CD14-positive monocyte (primary cell): ENCODE results near the gene ANKRD66. TPM values are rescaled to one million over a fixed set of nuclear protein-coding genes. Genes with fewer than 3 reads are reported as not detected.

Source experiments
- DNase-seq, 3 donors: peaks; one replicate each; pipeline ENCODE4 v3.0.0-alpha.2; 2011 to 2022
- H2AFZ ChIP-seq: 2 replicates; pipeline ENCODE4 v1.6.0; 2012; ENCODE audit warnings: mild to moderate bottlenecking, low read depth, low read length, inconsistent platforms; ENCODE audit not compliant: insufficient read depth, poor library complexity, severe bottlenecking
- H3K27ac ChIP-seq, 2 donors: 1 replicate in 1 of 2; 2 replicates in 1 of 2; pipeline ENCODE4 v1.5.1; 2012 to 2013; ENCODE audit warnings: low read length in 2 of 2, control low read depth in 1 of 2, inconsistent platforms in 1 of 2, low read depth in 1 of 2, mild to moderate bottlenecking in 1 of 2
- H3K27me3 ChIP-seq, 2 donors: one replicate each; pipeline versions ENCODE4 v1.6.0 to v1.6.1; 2011 to 2013; ENCODE audit warnings: low read length in 2 of 2; ENCODE audit not compliant: control insufficient read depth in 2 of 2, insufficient read depth in 2 of 2
- H3K36me3 ChIP-seq, 2 donors: replicated peaks in 1 of 2; 1 replicate in 1 of 2; 2 replicates in 1 of 2; pipeline versions ENCODE4 v1.5.1 to v1.6.1; 2012 to 2013; ENCODE audit warnings: low read length in 2 of 2, control low read depth in 1 of 2, inconsistent platforms in 1 of 2, mild to moderate bottlenecking in 1 of 2; ENCODE audit not compliant: insufficient read depth in 2 of 2, control insufficient read depth in 1 of 2
- H3K4me1 ChIP-seq, 2 donors: 1 replicate in 1 of 2; 2 replicates in 1 of 2; pipeline versions ENCODE4 v1.5.1 to v1.6.1; 2012 to 2013; ENCODE audit warnings: low read length in 2 of 2, control low read depth in 1 of 2, inconsistent platforms in 1 of 2, mild to moderate bottlenecking in 1 of 2, moderate library complexity in 1 of 2; ENCODE audit not compliant: insufficient read depth in 2 of 2, control insufficient read depth in 1 of 2
- H3K4me2 ChIP-seq: replicated peaks from 2 replicates; pipeline ENCODE3; 2012; ENCODE audit warnings: low read length, moderate library complexity, mild to moderate bottlenecking; ENCODE audit not compliant: poor library complexity, severe bottlenecking; ENCODE audit errors: extremely low read depth
- H3K4me3 ChIP-seq, 3 experiments: fragments of 200-600 bp in 1 of 3; sonication (generic) in 1 of 3; replicated peaks in 1 of 3; 1 replicate in 2 of 3; 2 replicates in 1 of 3; pipeline ENCODE4 v1.5.1; 2011 to 2013; ENCODE audit warnings: low read length in 3 of 3, mild to moderate bottlenecking in 3 of 3, control low read depth in 2 of 3, low read depth in 2 of 3, inconsistent platforms in 1 of 3, moderate library complexity in 1 of 3
- H3K79me2 ChIP-seq: 2 replicates; pipeline ENCODE4 v1.6.0; 2012; ENCODE audit warnings: mild to moderate bottlenecking, control low read depth, inconsistent platforms, low read length, moderate library complexity; ENCODE audit not compliant: insufficient read depth
- H3K9ac ChIP-seq: 2 replicates; pipeline ENCODE4 v1.6.0; 2017; ENCODE audit warnings: low read length, mild to moderate bottlenecking; ENCODE audit not compliant: insufficient read depth, poor library complexity, severe bottlenecking
- H3K9me3 ChIP-seq, 2 donors: replicated peaks in 1 of 2; 1 replicate in 1 of 2; 2 replicates in 1 of 2; pipeline versions ENCODE4 v1.5.1 to v1.6.1; 2012 to 2013; ENCODE audit warnings: low read length in 2 of 2, control low read depth in 1 of 2; ENCODE audit not compliant: control insufficient read depth in 1 of 2, insufficient read depth in 1 of 2
- H4K20me1 ChIP-seq: 2 replicates; pipeline ENCODE4 v1.6.0; 2012; ENCODE audit warnings: mild to moderate bottlenecking, low read length, control low read depth, moderate library complexity; ENCODE audit not compliant: insufficient read depth
- H3K27ac Mint-ChIP-seq, 7 donors: one replicate each; pipeline ENCODE4 v1.8.0; 2020; ENCODE audit warnings: mild to moderate bottlenecking in 7 of 7, mixed read lengths in 7 of 7, moderate library complexity in 6 of 7, inconsistent platforms in 2 of 7
- H3K27me3 Mint-ChIP-seq, 3 donors: one replicate each; pipeline ENCODE4 v1.8.0; 2021 to 2022; ENCODE audit warnings: low read depth in 3 of 3, mild to moderate bottlenecking in 3 of 3, mixed read lengths in 3 of 3, moderate library complexity in 3 of 3, inconsistent platforms in 1 of 3
- H3K36me3 Mint-ChIP-seq, 2 donors: one replicate each; pipeline ENCODE4 v1.8.0; 2020; ENCODE audit warnings: mixed read lengths in 2 of 2, inconsistent platforms in 1 of 2, mild to moderate bottlenecking in 1 of 2
- H3K4me1 Mint-ChIP-seq: one replicate; pipeline ENCODE4 v1.8.0; 2020; ENCODE audit warnings: mild to moderate bottlenecking, mixed read lengths
- H3K4me3 Mint-ChIP-seq, 2 donors: one replicate each; pipeline ENCODE4 v1.8.0; 2020; ENCODE audit warnings: mild to moderate bottlenecking in 2 of 2, mixed read lengths in 2 of 2, moderate library complexity in 1 of 2
- H3K9me3 Mint-ChIP-seq, 7 donors: one replicate each; pipeline ENCODE4 v1.8.0; 2020 to 2022; ENCODE audit warnings: mixed read lengths in 7 of 7, mild to moderate bottlenecking in 6 of 7, moderate library complexity in 6 of 7, inconsistent platforms in 2 of 7
- WGBS: methylation state at CpG from one replicate; pipeline ENCODE4 v1.1.5; 2013; ENCODE audit warnings: missing lambda C conversion rate; ENCODE audit not compliant: insufficient coverage; 5-methylcytosine and 5-hydroxymethylcytosine counted together
- intact Hi-C, 2 donors: fragments of 100-400 bp; cut with micrococcal nuclease; formaldehyde crosslinking; loops; one replicate each; pipeline versions ENCODE4 v1.15.0 to v1.15.1; 2023
- polyA plus RNA-seq, 3 donors: library from polyadenylated mRNA; depleted of rRNA in 1 of 3; unstranded in 2 of 3; stranded (reverse) in 1 of 3; fragments of 300-500 nt in 2 of 3; fragments of >200 nt in 1 of 3; fragmentation: Illumina TruSeq in 2 of 3; gene quantifications; 1 replicate in 2 of 3; 2 replicates in 1 of 3; pipeline ENCODE4 v1.2.3, GENCODE V29; 2012 to 2021
- TF ChIP-seq, protein P1 (sequence below): fragments of 200-600 bp; IDR thresholded peaks from one replicate; pipeline ENCODE4 v1.8.0; 2022; ENCODE audit warnings: antibody characterized with exemption, mild to moderate bottlenecking

ANKRD66 gene
- polyA plus RNA-seq, 3 donors, result not detected

DNA sequence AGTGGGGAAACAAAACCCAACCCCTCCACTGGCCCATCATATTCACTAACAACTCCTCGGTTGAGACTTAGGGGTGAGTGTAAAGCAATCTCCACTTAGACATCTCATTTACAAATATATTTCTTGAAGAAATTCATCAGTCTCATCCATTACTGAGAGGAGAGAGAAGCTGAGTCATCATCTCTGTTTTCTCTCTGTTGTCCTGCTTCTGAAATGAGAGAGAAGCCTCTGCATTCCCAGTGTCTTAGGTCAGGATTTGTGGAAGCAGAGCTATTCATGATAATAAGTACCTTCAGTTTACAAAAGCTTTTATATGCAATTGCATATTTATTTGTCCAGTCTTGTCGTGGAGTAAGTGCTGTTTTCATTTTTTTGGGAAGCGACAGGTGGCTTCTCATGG is 47.3 kb downstream of the ANKRD66 start:
- H3K27ac ChIP-seq, result no peak overlapping the region
- H3K27ac Mint-ChIP-seq, result no peak overlapping the region
- no peak overlapping the region for H3K4me3 Mint-ChIP-seq
- H3K4me1 ChIP-seq, result no peaks in the 10 kb centered on the region
- no peaks in the 10 kb centered on the region for H3K36me3 Mint-ChIP-seq
- no peak overlapping the region for H3K4me2 ChIP-seq
- H3K9me3 ChIP-seq, result no peaks in the 10 kb centered on the region
- no peaks in the 10 kb centered on the region for H3K79me2 ChIP-seq
- H4K20me1 ChIP-seq, result no peaks in the 10 kb centered on the region
- TF ChIP-seq, protein P1, sequence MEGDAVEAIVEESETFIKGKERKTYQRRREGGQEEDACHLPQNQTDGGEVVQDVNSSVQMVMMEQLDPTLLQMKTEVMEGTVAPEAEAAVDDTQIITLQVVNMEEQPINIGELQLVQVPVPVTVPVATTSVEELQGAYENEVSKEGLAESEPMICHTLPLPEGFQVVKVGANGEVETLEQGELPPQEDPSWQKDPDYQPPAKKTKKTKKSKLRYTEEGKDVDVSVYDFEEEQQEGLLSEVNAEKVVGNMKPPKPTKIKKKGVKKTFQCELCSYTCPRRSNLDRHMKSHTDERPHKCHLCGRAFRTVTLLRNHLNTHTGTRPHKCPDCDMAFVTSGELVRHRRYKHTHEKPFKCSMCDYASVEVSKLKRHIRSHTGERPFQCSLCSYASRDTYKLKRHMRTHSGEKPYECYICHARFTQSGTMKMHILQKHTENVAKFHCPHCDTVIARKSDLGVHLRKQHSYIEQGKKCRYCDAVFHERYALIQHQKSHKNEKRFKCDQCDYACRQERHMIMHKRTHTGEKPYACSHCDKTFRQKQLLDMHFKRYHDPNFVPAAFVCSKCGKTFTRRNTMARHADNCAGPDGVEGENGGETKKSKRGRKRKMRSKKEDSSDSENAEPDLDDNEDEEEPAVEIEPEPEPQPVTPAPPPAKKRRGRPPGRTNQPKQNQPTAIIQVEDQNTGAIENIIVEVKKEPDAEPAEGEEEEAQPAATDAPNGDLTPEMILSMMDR, result no peak
- intact Hi-C loops, result no loop called here
- H3K27me3 ChIP-seq, result no peaks in the 10 kb centered on the region
- no CpG with 5 or more reads among the region's 3 CpGs for WGBS
- H3K9ac ChIP-seq, result no peak overlapping the region
- H2AFZ ChIP-seq, result no peak overlapping the region
- H3K36me3 ChIP-seq, result no peaks in the 10 kb centered on the region
- peaks cover 0 to 5% (median 1%) of the 10 kb centered on the region in 3 donors for H3K27me3 Mint-ChIP-seq
- no peak for DNase-seq
- H3K4me1 Mint-ChIP-seq, result peaks cover 6% of the 10 kb centered on the region
- no peak overlapping the region for H3K4me3 ChIP-seq
- H3K9me3 Mint-ChIP-seq, result peaks cover 0 to 3% (median 2%) of the 10 kb centered on the region in 7 donors

DNA sequence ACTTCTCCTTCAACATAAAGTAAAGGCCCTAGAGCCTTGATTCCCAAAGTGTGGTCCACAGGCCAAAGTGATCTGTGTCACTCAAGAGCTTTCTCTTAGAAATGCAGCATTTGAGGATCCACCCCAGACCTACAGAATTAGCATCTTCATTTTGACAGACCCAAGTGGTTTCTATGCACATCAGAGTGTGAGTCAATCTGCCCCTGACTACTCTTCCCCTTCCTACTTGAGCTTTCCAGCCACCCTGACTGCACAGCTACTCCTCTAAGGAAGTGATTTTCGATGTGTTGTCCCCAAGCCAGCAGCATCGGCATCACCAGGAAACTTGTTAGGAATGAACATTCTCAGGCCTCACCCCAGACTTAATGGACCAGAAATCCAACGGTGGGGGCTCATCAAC is 49.1 kb downstream of the ANKRD66 start:
- Mint-ChIP-seq H3K36me3 (no peaks in the 10 kb centered on the region), H3K27ac (no peak overlapping the region), H3K9me3 (peaks cover 0 to 3% (median 2%) of the 10 kb centered on the region in 7 donors), H3K27me3 (peaks cover 0 to 5% (median 1%) of the 10 kb centered on the region in 3 donors), H3K4me1 (peaks cover 6% of the 10 kb centered on the region), H3K4me3 (no peak overlapping the region)
- Histone ChIP-seq H3K9me3 (no peaks in the 10 kb centered on the region), H3K4me2 (no peak overlapping the region), H3K9ac (no peak overlapping the region), H4K20me1 (no peaks in the 10 kb centered on the region), H3K36me3 (no peaks in the 10 kb centered on the region), H3K4me3 (no peak overlapping the region), H3K27ac (no peak overlapping the region), H2AFZ (no peak overlapping the region), H3K79me2 (no peaks in the 10 kb centered on the region), H3K27me3 (no peaks in the 10 kb centered on the region), H3K4me1 (no peaks in the 10 kb centered on the region)
- TF ChIP-seq, protein P1, result no peak
- intact Hi-C loops, result no loop called here
- DNase-seq, result peak in 1 of 3 donors; percentile 38
- 100% methylated on average over 3 of the region's 3 CpGs for WGBS
